Activated naive CD4-positive, alpha-beta T cell treated with anti-CD3 and anti-CD28 coated beads, Interleukin-2, amount 50 U/mL, for 72 hours (primary cell): ENCODE results near the gene TRIO. TPM values are rescaled to one million over a fixed set of nuclear protein-coding genes. Genes with fewer than 3 reads are reported as not detected.

Experiments used
- ATAC-seq, 2 donors: fragments of 150-1000 bp; cut with Tn5 transposase; 2 replicates each; pipeline ENCODE4 v1.10.0; 2021; ENCODE audit warnings: mild to moderate bottlenecking in 2 of 2, moderate library complexity in 2 of 2
- DNase-seq, 2 donors: peaks; one replicate each; pipeline ENCODE4 v3.0.0; 2021 to 2022; ENCODE audit warnings: low spot score in 2 of 2
- H3K27ac Mint-ChIP-seq, 2 donors: one replicate each; pipeline ENCODE4 v1.8.0; 2022; ENCODE audit warnings: mild to moderate bottlenecking in 2 of 2, mixed read lengths in 2 of 2
- H3K36me3 Mint-ChIP-seq, 2 donors: one replicate each; pipeline ENCODE4 v1.8.0; 2022; ENCODE audit warnings: mixed read lengths in 2 of 2
- H3K9me3 Mint-ChIP-seq, 2 donors: one replicate each; pipeline ENCODE4 v1.8.0; 2022; ENCODE audit warnings: mixed read lengths in 2 of 2
- total RNA-seq, 2 donors: library from RNA; stranded (reverse); gene quantifications; one replicate each; pipeline ENCODE4 v1.2.3, GENCODE V29; 2022

The TRIO gene
- total RNA-seq, 2 donors from 2014 or later, result 13.3 to 18.2 TPM

DNA sequence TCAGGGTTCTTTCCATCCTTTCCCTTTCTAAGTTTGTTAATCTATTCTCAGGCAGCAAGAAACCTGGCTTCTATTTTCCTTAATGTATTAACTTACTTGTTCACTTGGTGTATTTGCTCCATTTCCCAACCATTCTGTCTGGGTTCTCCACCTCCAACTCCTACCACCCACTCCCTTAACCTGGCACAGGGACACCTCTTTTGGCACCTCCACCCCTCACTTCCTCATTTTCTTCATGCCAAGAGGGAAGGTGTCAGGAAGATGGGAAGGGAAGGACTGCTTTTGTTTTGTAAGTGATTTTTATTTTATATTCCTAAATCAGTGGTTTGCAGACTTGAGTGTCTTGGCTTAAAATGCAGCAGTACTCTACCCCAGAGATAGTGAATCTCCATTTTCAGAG lies 166.1 kb downstream of the TRIO start:
- H3K27ac Mint-ChIP-seq, result peak overlapping the region in 1 of 2 donors; percentile 26
- ATAC-seq (no peak), DNase-seq (no peak)
- no peaks in the 10 kb centered on the region for H3K36me3 Mint-ChIP-seq
- peaks cover 0 to 7% of the 10 kb centered on the region in 2 donors for H3K9me3 Mint-ChIP-seq

DNA sequence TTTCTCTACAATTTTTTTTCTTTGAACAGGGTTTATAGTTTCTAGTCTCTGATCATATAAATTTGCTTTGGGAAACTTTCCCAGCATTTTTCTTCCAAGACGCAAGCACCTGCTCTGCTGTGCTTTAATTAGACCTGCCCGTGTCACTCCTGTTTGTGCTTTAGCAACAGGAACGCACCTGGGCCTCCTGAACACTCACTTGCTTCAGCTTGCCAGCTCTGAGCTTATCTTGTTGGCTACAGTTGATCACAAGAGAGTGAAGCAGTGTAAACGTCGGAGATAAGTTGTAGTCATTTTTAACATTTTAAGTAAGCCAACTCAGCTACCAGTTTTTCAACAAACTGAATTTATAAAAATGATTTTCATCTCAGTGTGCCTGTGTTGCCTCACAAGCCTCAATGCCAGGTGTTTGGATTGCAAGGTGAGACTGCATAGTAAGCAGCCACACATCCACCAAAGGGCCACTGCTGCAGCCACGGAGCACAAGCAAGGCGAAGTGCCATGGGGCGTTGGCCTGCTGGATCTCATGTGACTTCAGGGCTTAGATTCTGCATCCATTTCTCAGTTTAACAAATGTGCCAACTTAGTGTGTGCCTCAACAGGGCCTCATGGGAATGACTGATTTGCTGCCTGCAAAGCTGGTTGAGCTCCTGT lies 166.9 kb downstream of the TRIO start:
- peaks cover 0 to 7% of the 10 kb centered on the region in 2 donors for H3K9me3 Mint-ChIP-seq
- no peaks in the 10 kb centered on the region for H3K36me3 Mint-ChIP-seq
- no peak for DNase-seq
- ATAC-seq, result no peak
- H3K27ac Mint-ChIP-seq, result no peak overlapping the region

DNA sequence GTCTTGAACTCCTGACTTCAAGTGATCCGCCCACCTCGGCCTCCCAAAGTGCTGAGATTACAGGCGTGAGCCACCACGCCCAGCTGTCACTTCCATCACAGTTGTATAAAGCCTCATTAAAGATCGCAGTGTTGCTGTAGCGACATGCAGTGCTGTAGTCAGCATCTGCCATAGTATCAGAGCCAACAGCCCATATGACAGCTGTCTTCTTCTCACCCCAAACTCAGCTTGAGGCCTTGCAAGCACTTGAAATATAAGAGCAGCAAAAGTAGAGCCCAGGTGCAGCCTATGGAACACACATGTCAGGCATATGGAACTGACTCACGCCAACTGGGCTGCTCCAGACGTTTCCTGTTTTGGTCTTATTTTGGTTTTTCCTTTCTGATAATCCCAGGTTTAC lies 167.8 kb downstream of the TRIO start:
- no peak for ATAC-seq
- no peak for DNase-seq
- no peaks in the 10 kb centered on the region for H3K36me3 Mint-ChIP-seq
- H3K27ac Mint-ChIP-seq, result no peak overlapping the region
- peaks cover 0 to 7% of the 10 kb centered on the region in 2 donors for H3K9me3 Mint-ChIP-seq

DNA sequence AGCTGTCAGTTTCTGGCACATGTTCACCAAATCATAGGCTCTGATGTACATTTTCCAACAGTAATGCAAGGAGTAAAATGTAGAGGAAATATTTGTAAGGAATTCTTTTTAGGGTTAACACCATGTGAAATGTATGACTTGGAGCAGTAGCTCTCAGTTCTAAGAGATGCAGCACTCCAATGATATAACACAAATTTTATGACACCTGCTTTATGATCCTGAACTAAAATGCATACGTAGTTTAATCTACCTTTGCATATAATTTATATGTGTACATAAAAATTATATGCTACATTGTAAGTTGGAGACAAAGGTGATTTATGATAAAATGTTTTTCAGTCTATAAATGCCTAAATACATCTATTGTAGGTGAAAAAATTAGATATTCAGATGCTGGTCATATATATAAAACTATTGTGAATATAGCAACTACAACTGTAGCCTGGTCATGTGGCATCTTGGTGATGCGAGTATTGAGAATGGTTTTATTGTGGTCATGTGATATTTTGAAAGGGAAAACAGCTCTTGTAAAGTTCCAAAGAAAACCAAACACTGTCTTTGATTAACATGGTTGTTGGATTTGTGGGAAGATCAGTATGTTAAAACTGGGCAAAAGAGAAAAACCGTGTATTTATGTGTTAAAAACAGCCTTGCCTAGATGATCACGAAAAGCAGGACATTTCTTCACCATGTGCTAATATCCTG lies 171.0 kb downstream of the TRIO start:
- Mint-ChIP-seq H3K9me3 (no peaks in the 10 kb centered on the region), H3K27ac (no peak overlapping the region), H3K36me3 (peaks cover 0 to 5% of the 10 kb centered on the region in 2 donors)
- no peak for DNase-seq
- ATAC-seq, result no peak

DNA sequence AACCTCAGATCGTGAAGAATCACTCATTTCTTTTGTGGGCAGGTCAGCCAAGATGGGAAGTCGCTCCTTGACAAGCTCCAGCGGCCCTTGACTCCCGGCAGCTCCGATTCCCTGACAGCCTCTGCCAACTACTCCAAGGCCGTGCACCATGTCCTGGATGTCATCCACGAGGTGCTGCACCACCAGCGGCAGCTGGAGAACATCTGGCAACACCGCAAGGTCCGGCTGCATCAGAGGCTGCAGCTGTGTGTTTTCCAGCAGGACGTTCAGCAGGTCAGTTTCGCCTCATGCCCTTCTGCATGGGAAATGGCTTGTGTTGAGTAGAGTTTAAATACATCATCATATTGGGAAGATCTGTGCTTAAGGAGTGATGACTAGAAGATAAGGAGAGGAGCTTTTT lies 173.3 kb downstream of the TRIO start:
- Mint-ChIP-seq H3K9me3 (peaks cover 5% of the 10 kb centered on the region in 2 donors), H3K27ac (no peak overlapping the region), H3K36me3 (peaks cover 0 to 5% of the 10 kb centered on the region in 2 donors)

DNA sequence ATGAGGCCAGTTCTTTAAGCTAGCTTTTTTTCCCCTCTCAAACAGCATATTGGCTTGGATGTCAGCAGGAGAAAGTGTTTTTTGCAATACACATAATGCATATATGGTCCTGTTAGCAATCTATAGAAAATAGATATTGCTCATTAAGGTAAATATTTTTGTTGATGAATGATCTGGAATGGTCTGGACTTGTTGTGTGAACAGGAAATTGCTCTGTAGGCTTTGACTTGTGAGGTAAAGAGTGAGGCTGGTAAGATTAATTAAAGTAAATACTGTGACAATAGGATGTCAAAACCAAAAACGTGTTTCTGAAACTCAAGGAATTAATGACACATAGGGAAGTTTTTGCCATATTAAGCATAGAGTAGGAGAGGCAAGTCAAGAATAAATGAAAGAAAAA lies 176.0 kb downstream of the TRIO start:
- Mint-ChIP-seq H3K36me3 (peaks cover 10 to 15% of the 10 kb centered on the region in 2 donors), H3K9me3 (peaks cover 9 to 13% of the 10 kb centered on the region in 2 donors)
- ATAC-seq, result no peak

More for the DNA sequence above, 173.3 kb downstream of the TRIO start:
- DNase-seq (no peak), ATAC-seq (no peak)

DNA sequence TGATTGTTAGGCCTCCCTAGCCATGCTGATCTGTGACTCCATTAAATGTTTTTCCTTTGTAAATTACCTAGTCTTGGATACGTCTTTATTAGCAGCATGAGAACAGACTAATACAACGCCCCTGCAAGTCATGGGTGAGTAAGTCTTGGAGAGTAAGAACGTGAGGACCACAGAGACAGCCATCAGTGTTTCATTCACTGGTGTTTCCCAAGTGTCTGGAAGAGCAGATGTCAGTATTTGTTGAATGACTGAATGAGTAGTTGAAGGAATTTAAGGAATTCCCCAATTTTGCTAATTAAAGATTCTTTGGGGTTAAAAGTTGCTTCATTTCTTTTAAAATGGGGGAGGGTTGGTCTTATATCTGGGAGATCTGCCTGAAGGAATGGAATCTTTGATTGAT lies 178.8 kb downstream of the TRIO start:
- ATAC-seq (no peak), DNase-seq (no peak)
- no peak overlapping the region for H3K27ac Mint-ChIP-seq
- peaks cover 9 to 10% of the 10 kb centered on the region in 2 donors for H3K36me3 Mint-ChIP-seq
- H3K9me3 Mint-ChIP-seq, result peaks cover 9 to 13% of the 10 kb centered on the region in 2 donors

More for the DNA sequence above, 176.0 kb downstream of the TRIO start:
- no peak for DNase-seq
- H3K27ac Mint-ChIP-seq, result no peak overlapping the region

DNA sequence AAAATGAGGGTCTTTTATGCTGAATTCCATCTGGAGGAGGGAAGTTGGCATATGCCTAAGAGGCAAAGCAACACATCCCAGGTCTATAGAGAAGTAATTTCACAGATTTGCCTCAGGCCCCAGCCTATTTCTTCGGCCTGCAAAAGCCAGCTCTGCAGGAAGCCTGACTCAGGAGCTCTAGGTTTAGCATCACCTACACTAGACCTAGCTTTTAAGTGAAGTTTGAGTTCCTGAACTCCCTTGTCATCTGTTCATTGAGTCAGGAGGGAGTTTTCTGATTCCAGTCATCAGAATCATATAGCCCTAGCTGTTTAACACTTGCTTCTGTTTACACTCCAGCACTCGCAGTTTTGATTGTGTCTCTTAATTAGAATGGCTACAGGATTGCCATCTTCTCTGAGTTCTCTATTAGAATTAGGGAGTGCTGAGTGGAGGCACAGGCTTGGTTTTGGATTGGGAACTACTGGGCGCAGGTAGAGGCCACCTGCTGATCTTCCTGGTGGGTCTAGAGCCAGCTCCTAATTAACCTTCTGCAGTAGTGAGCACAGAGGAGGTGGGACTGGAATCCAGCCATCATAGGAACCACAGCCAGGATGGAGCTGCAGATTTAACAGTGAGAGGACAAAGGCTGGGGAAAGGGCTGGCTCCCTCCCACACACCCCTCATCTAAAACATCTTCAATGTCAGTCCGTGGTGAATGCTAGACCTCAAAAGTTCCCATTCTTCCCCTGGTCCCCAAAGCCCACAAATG lies 179.5 kb downstream of the TRIO start:
- no peak for DNase-seq
- Mint-ChIP-seq H3K27ac (no peak overlapping the region), H3K36me3 (peaks cover 9 to 10% of the 10 kb centered on the region in 2 donors), H3K9me3 (peaks cover 9 to 13% of the 10 kb centered on the region in 2 donors)
- ATAC-seq, result no peak

DNA sequence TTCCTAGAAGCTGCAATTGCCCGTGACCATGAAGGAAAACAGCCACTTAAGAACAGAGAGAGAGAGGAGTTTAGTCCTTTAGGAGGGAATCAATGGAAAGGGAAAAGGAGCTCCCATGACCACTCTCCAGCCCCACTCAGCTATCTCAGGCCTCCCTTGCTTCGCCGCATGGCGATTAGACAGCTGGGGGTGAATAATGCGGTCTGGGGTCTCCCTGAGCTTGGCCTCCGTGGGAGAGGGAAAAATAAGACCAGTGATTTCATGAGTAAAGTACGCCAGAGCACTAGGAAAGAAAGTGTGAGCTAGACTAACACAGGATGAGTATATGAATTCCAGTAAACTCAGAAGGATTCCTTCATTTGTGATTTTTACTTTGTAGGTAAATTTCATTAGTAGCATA lies 180.3 kb downstream of the TRIO start:
- Mint-ChIP-seq H3K9me3 (peaks cover 9 to 13% of the 10 kb centered on the region in 2 donors), H3K36me3 (peaks cover 9 to 10% of the 10 kb centered on the region in 2 donors), H3K27ac (no peak overlapping the region)
- DNase-seq (no peak), ATAC-seq (no peak)

DNA sequence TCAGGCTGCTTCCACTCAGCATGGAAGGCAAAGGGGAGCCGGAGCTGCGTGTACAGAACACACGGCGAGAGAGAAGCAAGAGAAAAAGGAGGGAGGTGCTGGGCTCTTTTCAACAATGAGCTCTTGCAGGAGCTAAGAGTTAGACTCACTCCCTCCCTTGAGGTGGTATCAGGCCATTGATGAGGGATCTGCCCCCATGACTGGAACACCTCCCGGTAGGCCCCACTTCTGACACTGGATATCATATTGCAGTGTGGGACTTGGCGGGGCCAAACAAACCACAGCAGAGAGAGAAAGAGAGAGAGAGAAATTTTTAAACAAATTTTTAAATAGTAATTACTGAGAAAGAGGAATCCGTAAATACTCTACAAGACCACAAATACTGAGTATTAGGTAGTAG lies 182.2 kb downstream of the TRIO start:
- ATAC-seq (no peak), DNase-seq (no peak)
- no peak overlapping the region for H3K27ac Mint-ChIP-seq
- H3K36me3 Mint-ChIP-seq, result peaks cover 9 to 10% of the 10 kb centered on the region in 2 donors
- H3K9me3 Mint-ChIP-seq, result peaks cover 9 to 13% of the 10 kb centered on the region in 2 donors

DNA sequence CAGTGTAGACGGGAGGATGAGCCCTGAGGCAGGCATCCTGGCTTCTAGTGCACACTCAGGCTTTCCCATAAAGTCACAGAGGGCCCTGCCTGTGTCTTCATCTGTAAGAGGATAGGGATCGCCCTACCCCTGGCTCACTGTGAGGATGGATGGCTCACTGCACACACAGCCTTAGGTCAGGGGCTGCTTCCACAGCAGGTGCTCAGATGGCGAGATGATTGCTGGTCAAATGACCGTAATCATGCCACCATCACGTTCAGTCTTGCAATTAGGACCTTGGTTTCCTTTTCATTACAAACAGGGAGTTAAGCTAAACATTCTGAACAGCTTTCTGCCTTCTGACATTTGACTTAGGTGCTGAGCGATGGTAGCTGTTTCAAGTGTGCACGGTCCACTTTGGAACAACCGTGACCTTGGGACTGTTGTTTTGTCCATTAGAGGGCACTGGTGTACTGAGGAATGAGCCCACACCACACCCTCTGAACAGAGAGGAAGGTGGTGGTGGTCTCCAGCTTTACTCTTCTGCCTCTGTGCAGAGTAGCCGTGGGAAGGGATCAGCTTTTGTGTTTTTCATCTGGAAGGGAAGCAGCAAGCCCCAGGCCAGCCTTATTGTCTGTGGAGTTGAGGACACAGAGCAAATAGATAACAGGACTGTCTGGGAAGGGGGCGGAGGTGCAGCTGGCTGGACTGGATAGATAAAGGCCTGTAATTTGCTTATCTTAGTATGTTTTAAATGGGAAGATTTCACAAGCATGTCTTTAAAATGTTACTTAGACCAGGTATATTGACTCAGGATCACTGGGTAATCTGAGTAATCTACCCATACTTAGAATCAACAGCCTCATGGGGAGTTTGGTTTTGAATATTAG lies 183.1 kb downstream of the TRIO start:
- Mint-ChIP-seq H3K36me3 (peaks cover 9 to 10% of the 10 kb centered on the region in 2 donors), H3K9me3 (peaks cover 4 to 8% of the 10 kb centered on the region in 2 donors), H3K27ac (no peak overlapping the region)
- ATAC-seq, result no peak
- no peak for DNase-seq

DNA sequence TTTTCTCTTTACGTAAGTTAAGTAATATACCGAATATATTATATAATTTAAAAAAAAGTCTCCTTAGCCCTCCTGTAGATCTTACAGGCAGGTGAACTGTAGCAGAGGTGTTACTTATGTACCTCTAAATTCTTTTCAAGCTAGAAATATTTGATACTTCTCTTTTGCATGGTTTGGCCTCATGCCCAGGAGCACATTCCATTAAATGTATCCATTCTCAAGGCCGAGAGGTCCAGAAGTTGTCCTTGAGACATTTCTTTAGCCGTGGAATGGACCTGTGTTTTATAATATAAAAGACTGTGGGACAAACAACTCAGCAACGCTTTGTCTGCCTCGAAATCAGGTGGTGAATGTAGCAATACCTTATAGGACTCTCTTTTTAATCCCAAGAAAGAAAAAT lies 184.5 kb downstream of the TRIO start:
- H3K36me3 Mint-ChIP-seq, result no peaks in the 10 kb centered on the region
- no peak for DNase-seq
- H3K9me3 Mint-ChIP-seq, result no peaks in the 10 kb centered on the region
- ATAC-seq, result no peak
- H3K27ac Mint-ChIP-seq, result no peak overlapping the region

DNA sequence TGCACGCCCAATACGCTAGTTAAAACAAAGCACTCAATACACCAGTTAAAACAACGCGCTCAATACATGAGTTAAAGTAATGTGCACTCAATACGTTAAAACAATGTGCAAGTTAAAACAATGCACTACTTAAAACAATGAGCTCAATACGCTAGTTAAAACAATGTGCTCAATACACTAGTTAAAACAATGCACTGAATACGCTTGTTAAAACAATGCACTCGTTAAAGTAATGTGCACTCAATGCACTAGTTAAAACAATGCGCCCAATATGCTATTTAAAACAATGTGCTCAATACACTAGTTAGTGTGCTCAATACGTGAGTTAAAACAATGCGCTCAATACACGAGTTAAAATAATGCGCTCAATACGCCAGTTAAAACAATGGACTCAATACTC lies 185.0 kb downstream of the TRIO start:
- Mint-ChIP-seq H3K36me3 (no peaks in the 10 kb centered on the region), H3K27ac (no peak overlapping the region), H3K9me3 (no peaks in the 10 kb centered on the region)
- ATAC-seq (no peak), DNase-seq (no peak)

DNA sequence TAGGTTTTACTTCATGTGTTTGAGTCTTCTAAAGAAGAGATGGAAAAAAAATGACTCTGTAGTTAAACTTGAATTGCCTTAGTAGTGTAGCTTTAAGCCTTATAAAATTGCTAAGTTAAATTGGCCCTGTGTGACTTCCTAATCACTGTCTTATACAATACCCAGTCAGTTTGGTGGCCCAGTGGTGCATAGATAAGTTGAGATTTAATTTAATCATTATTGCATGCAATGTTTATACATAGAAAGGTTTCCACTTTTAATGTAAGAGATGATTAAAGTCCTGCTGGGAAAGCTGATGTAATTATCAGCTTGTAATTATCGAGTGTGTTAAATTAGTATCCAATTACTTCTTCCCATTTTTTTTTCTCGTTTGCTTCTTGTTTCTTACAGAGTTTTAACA lies 187.1 kb downstream of the TRIO start:
- Mint-ChIP-seq H3K36me3 (no peaks in the 10 kb centered on the region), H3K9me3 (no peaks in the 10 kb centered on the region), H3K27ac (no peak overlapping the region)
- ATAC-seq, result no peak
- DNase-seq, result no peak

DNA sequence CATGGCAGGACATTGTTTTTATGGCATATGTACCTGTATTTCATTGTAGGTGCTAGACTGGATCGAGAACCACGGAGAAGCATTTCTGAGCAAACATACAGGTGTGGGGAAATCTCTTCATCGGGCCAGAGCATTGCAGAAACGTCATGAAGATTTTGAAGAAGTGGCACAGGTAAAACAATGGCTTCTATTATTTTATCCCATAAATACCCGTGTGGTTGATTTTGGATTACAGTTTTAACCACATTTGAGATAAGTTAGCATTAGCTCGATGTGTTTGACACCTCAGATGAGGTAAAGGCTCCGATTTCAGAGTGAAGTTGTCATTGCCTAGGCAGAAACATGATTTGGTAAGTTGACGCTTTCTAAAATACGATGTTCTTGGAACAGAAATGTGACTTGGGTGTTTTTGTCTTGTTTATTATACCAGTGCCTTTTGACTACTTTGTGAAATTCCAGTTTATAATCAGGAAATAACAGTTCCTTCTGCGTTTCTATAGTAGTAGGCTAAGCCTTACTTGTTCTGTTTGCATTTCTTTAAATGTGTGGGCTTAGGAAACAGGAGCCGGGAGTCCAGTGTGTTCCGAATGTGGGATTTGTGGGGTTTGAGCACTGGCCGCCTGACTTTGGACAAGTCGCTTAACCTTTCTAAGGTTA lies 187.7 kb downstream of the TRIO start:
- ATAC-seq, result no peak
- DNase-seq, result no peak
- H3K9me3 Mint-ChIP-seq, result no peaks in the 10 kb centered on the region

DNA sequence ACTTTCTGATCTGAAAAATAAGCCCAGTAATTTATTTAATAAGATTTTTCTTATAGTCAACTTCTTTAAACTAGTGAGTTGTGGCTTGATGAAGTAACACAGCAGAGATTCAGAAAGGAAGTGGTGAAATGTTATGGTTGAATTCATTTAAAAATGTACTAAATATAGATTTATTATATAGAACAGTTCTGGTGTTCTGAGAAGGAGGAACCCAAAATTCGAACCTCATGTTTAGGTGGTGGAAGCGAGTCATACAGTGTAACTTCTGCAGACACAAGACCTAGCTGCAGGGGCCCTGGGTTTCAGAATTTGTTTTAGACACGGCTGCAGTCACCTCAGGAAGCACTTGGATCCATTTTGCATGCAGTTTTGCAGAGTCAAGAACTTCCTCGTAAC lies 188.2 kb downstream of the TRIO start:
- DNase-seq (no peak), ATAC-seq (peak in 1 of 2 donors; percentile 84)
- Mint-ChIP-seq H3K27ac (no peak overlapping the region), H3K36me3 (no peaks in the 10 kb centered on the region), H3K9me3 (no peaks in the 10 kb centered on the region)

More for the DNA sequence above, 187.7 kb downstream of the TRIO start:
- Mint-ChIP-seq H3K27ac (no peak overlapping the region), H3K36me3 (no peaks in the 10 kb centered on the region)
